ENCODE data around the gene MVP.

- TF ChIP-seq POLR2AphosphoS5 (IDR thresholded peaks at IDR 0.05) (no peak), CTCF (IDR thresholded peaks at IDR 0.05) (no peak), POLR2A (IDR thresholded peaks at IDR 0.05) (no peak)
Measured at GRCh38 chr16:29858149-29858849, 38.0 kb downstream of the MVP start.

All from gastroesophageal sphincter (tissue), 3 donors.